NCI-H1436 (cell line): ENCODE results near the gene CHMP3.

Experiments used
- DNase-seq: peaks from one replicate; lab custom pipeline; 2025; lab: John Stamatoyannopoulos, UW

The CHMP3 gene

GRCh38 chr2:86466306-86466705 lies 96.9 kb downstream of the CHMP3 start:
- no peak for DNase-seq

DNA sequence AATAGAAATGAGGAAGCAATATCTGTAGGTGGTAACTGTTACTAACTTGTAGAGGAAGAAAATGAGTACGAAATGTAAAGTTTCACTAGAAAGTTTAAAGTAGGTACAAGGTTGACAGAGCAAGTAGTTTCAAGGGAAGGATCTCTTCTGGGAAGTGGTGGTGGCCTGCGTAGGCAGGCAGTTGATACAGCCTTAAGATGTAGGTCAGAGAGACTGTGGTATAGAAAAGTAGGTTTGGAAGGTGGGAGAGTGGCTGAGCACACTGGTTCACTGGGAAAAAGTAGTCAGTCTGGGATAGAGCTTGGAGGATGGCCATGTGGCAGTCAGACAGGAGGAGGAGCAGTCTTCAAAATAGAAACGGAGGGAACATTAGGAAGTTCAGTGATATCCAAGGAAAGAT lies 98.6 kb downstream of the CHMP3 start:
- DNase-seq, result no peak

GRCh38 chr2:86461042-86461743 lies 102.0 kb downstream of the CHMP3 start:
- DNase-seq, result no peak

DNA sequence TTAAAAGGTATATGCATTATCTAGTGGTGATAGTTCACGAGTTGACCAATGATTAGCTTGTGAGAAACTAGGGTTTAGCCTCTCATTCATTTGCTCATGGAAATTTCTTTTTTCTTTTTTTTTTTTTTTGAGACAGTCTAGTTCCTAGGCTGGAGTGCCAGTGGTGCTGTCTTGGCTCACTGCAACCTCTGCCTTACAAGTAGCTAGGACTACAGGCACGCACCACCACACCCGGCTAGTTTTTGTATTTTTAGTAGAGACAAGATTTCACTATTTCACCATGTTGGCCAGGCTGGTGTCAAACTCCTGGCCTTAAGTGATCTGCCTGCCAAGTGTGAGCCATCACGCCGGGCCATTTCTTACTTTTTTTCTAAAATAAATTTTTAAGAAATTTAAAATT lies 108.1 kb downstream of the CHMP3 start:
- no peak for DNase-seq

DNA sequence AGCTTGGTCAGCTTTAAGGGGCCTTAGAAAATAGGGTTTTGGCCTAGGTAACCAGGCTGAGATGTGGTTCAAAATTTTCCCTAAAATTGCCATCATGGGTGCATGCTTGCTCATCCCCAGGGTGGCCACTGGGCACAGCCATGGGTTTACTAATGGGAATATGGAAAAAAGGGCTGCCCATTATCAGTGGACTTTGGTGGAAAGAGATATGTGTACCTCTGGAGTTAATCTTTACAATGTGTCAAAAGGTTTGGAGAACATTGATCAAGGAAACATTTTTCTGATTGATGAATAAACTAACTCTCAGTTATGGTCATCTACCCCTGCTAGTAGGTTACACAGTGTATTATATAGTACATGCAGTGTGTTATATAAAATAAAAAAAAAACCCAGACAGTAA lies 109.0 kb downstream of the CHMP3 start:
- no peak for DNase-seq

DNA sequence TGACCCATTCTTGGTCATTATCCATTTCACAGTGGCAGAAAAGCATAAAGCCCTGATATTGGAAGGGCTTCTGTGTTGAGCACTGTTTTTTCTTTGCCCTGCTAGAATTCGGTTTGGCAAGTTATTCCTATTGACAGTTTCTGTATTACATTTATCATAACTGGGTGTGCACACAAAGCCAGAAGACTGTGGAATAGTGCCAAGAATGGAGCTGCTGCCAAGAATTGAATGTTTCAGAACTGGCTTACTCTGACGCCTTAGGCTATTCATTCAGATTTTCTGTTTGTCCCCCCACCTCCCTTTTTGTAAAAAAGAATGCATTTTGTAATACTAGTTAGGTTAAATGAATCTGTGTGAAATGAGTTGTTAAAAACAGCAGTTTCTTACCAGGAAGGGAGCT lies 109.4 kb downstream of the CHMP3 start:
- no peak for DNase-seq
